ENCODE data around the gene PRAME. TPM values are rescaled to one million over a fixed set of nuclear protein-coding genes. Genes with fewer than 3 reads are reported as not detected.
"Not testable (repeated sequence)": the region's sequence is repeated elsewhere in the genome, so short reads cannot be mapped to it uniquely, and the experiment has no call there.

The PRAME gene
- polyA plus RNA-seq, 3 donors: 0.10 TPM; not detected in 2

DNA sequence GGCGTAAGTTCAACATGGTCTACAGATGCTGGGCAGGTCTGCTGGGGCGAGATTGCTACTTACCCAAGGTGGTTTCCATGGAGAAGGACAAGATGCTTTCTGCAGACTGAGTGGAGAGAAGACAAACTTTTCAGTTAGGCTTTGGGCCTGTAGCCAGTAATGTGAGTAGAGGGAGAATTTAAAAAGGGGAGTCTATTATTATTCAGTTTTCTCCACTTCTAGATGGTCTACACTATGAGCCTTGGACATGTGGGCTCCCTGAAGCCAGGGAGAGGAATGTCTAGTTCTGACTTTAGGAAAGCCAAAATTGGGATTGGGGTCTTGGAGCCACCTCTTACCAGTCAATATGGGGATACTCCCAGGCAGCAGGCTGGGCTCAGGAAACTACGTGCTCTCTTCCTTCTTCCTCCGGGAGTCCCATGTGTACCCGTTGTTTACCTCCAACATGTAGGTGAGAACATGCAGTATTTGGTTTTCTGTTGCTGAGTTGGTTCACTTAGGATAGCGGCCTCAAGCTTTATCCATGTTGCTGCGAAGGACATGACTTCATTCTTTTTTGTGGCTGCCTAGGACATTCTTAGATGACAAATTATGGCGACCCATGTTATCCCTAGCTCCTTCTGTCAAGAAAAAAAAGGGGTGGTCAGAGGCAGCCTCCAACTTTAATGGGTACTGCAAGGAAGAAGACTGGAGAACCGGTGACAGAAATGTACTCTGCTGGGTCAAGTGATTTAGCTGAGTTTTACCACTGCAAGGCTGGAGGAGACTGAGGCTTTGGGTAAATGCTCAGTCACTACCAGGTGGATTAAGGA, 24.3 kb downstream of the PRAME start:
- no peak overlapping the region for H3K27ac ChIP-seq (ENCODE audit: low read depth, low read length)
- WGBS, 3 donors: 70 to 88% (median 87%) methylated on average over 9 of the region's 9 CpGs

DNA sequence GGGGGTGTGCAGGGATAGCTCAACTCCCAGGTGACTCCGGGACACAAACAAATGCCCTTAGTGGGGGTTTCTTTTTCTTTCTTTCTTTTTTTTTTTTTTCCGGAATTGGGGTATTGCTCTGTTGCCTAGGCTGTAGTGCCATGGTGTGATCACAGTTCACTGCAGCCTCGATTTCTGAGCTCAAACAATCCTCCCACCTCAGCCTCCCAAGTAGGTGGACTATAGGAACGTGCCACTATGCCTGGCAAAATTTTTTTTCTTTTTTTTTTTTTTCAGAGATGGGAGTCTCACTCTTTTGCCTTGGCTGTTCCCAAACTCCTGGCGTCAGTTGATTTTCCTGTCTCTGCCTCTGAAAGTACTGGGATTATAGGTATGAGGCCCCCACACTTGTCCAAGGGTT, 25.2 kb downstream of the PRAME start:
- no peak overlapping the region for H3K27ac ChIP-seq (ENCODE audit: low read depth, low read length)
- 58 to 83% (median 71%) methylated on average over 5 of the region's 5 CpGs for WGBS, 3 donors

DNA sequence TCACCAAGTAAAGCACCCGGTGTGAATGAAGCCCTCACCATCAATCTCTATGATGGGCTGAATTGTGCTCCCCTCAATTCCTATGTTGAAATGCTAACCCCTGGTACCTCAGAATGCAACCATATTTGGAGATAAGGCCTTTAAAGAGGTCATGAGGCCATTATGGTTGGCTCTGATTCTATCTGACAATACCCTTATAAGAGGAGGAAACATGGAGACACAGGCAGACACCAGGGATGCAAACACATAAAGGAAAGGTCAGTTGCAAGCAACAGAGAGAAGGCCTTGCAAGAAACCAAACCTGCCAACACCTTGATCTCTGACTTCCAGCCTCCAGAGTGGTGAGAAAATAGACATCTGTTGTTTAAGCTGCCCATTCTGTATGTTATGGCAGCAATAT, 25.6 kb downstream of the PRAME start:
- 75 to 85% (median 79%) methylated on average over 1 of the region's 1 CpG for WGBS, 3 donors
- no peak overlapping the region for H3K27ac ChIP-seq (ENCODE audit: low read depth, low read length)

DNA sequence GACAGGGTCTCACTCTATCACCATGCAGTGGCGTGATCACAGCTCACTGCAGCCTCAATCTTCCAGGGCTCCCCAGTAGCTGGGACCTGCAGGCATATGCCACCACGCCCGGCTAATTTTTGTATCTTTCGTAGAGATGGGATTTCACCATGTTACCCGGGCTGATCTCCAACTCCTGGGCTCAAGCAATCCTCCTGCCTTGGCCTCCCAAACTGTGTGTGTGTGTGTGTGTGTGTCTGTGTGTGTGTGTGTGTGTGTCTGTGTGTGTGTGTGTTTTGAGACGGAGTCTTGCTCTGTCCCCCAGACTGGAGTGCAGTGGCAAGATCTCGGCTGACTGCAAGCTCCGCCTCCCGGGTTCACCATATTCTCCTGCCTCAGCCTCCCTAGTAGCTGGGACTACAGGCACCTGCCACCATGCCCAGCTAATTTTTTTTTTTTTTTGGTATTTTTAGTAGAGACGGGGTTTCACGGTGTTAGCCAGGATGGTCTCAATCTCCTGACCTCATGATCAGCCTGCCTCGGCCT, 26.5 kb downstream of the PRAME start:
- not testable (repeated sequence) for H3K27ac ChIP-seq (ENCODE audit: low read depth, low read length)
- WGBS, 3 donors: 80 to 92% (median 87%) methylated on average over 11 to 12 of the region's 12 CpGs

DNA sequence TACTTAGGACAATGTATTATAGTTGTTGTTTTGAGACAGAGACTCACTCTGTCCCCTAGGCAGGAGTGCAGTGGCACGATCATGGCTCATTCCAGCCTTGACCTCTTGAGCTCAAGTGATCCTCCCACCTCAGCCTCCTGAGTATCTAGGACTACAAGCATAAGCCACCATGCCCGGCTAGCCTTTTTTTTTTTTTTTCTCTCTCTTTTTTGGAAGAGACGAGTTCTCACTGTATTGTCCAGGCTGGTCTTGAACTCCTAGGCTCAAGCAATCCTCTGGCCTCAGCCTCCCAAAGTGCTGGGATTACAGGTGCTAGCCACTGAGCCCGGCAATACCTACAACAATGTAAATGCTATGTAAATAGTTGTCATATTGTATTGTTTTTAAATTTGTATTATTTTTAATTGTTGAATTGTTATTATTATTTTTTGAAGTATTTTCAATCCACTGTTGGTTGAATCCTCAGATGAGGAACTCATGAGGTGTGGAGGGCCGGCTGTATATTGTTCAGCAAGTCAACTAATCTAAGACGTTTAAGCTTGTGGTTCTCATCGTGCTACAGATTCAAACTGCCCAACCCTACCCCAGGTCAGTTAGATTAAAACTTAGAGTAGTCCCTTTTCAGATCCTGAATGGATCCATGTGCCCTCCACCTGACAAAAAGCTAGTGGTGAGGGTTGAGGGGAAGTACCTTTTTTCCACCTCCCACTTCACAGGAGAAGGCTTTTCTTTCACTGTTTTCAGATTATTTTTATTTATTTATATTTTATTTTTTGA, 27.1 kb downstream of the PRAME start:
- WGBS, 3 donors: 71 to 92% (median 86%) methylated on average over 7 of the region's 7 CpGs
- H3K27ac ChIP-seq (ENCODE audit: low read depth, low read length): no peak overlapping the region

DNA sequence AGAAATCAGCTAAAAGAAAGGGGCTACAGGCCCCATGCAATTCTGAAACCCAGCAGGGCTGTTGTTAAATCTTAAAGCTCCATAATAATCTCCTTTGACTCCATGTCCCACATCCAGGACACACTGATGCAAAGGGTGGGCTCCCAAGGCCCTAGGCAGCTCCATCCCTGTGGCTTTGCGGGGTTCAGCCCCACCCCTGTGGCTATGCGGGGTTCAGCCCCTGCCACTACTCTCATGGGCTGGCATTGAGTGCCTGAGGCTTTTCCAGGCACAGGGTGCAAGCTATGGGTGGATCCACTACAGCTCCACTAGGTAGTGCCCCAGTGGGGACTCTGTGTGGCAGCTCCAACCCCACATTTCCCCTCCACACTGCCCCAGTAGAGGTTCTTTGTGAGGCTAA, 30.3 kb downstream of the PRAME start:
- 88 to 95% (median 91%) methylated on average over 2 of the region's 2 CpGs for WGBS, 3 donors
- no peak overlapping the region for H3K27ac ChIP-seq (ENCODE audit: low read depth, low read length)

DNA sequence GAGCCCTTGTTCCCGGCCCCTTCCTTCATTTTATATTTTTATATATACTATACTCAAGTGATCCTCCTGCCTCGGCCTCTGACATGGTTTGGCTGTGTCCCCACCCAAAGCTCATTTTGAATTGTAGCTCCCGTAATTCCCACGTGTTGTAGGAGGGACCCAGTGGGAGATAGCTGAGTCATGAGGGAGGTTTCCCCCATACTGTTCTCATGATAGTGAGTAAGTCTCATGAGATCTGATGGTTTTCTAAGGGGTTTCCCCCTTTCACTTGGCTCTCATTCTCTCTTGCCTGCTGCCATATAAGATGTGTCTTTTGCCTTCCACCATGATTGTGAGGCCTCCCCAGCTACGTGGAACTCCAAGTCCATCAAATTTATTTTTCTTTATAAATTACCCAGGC, 31.8 kb downstream of the PRAME start:
- WGBS, 3 donors: 74 to 88% (median 86%) methylated on average over 5 of the region's 5 CpGs

DNA sequence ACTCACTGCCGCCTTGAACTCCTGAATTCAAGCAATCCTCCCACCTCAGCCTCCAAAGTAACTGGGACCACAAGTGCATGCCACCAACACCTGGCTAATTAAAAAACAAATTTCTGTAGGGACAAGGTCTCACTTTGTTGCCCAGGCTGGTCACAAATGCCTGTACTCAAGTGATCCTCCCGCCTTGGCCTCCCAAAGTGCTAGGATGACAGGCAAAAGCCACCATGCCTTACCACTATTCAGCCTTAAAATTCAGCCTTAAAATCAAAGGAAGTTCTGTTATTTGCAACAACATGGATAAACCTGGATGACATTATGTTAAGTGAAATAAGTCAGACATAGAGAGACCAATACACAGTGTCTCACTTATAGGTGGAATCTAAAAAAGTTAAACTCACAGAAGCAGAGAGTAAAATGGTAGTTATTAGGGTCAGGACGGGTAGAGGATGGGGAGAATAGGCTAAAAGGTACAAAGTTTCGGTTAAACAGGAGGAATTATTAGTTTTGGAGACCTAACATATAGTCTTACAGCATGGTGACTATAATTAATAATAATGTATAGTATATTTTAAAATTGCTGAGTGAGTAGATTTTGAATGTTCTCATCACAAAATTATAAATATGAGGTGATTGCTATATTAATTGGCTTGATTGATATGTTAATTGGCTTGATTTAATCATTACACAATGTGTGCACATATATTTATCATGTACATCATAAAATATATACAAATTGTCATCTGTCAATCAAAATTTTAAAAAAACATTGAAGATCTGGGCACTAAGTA, 32.7 kb downstream of the PRAME start:
- H3K27ac ChIP-seq (ENCODE audit: low read depth, low read length): no peak overlapping the region
- WGBS, 3 donors: 72 to 88% (median 84%) methylated on average over 4 of the region's 4 CpGs

More for the DNA sequence above, 31.8 kb downstream of the PRAME start:
- no peak overlapping the region for H3K27ac ChIP-seq (ENCODE audit: low read depth, low read length)

DNA sequence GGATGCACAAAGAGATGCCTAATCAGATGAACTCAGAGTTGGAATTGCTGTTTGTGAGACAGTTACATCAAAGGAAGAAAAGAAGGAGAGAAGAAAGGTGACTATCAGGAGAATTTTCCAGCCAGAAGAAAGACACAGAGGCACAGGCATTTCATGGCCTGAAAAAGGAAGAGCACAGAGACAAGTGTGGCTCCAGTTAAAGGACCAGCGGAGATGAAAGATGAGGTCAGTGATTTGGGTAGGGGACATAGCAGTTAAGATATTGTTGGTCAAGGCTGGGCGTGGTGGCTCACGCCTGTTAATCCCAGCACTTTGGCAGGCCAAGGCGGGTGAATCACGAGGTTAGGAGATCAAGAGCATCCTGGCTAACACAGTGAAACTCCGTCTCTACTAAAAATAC, 35.6 kb downstream of the PRAME start:
- 86 to 90% (median 88%) methylated on average over 6 of the region's 6 CpGs for WGBS, 3 donors
- H3K27ac ChIP-seq (ENCODE audit: low read depth, low read length): no peak overlapping the region

DNA sequence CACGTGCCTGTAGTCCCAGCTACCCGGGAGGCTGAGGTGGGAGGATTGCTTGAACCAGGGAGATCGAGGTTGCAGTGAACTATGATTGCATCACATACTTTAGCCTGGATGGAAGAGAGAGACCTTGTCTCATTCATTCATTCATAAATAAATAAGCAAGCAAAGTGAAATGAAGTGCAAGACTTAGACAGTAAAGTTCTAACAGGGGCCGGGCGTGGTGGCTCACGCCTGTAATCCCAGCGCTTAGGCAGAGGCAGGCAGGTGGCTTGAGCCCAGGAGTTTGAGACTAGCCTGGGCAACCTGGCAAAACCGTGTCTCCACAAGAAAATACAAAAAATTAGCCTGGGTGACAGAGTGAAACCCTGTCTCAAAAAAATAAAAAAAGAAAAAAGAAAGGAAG, 37.4 kb downstream of the PRAME start:
- no peak overlapping the region for H3K27ac ChIP-seq (ENCODE audit: low read depth, low read length)
- WGBS, 3 donors: 76 to 83% (median 77%) methylated on average over 8 of the region's 8 CpGs

DNA sequence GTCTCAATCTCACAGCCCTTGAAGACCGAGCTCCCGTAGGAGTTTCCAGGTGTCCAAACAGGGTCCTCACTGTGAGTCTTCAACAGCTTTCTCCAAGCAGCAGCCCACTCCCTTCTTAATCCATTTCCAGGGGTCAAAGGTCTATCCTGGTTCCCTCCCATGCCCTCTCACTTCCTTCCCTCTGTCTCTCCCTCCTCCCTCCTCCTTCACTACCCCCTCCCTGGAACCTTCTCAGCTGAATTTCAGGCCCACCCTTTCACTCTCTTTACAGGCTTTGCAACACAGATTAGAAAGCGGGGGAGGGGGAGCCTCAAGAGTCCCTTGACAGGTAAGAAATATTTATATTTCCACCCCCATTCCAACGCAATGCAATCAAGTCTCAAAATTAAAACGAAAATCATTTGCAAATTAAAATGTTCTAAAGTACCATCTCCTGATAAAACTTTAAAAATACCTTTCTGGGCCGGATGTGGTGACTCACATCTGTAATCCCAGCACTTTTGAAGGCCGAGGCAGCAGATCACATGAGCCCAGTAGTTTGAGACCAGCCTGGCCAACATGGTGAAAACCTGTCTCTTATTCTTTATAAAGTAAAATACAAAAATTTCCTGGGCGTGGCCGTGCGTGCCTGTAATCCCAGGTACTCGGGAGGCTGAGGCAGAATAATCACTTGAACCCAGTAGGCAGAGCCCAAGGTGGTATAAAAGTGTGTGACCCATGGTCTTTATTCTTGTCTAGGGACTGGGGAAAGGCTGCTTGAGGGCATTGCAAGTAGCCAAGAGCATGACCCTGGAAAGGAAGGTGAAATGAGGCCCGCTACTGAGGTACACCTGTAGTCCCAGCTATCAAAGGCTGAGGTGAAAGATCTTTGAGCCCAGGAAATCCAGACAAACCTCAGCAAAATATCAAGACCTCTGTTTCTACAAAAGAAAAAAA, 38.1 kb downstream of the PRAME start:
- WGBS, 3 donors: 78 to 81% (median 79%) methylated on average over 12 of the region's 12 CpGs
- no peak overlapping the region for H3K27ac ChIP-seq (ENCODE audit: low read depth, low read length)

DNA sequence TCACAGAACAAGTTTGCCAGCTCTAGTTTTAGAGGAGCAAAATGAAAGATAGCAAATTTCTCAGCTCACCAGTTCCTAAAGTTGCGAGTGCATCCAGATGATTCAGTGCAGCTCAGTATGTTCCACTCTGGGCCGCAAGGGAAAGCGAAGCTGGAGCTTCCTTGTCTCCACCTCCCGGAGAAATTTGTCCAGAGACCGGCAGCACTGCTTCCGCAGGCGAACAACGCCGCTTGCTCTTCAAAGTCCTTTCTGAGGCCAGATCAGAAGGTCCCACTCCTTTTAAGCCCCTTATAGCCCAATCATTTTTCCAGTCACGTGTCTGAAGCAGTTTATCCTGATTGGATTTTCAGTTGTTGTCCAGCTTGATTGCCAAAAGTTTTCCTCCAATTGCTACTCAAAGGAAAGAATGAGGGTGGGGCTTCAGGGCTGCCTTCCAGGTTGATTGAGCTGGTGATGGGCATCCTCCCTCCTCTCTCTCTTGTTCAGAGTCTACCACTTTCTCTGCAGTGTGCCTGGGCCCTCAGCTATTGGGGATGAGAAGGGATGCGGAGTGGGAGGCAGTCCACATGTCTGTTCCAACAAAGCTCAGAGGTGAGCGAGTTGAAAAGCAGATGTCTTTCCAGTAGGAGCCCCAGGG, 38.9 kb downstream of the PRAME start, which contains the start of gene ZNF280A:
TSS of gene ZNF280A (minus strand) at position 251 of the 637 bp plus-strand sequence. CDS start 4,640 bp downstream, outside the sequence.
- 61 to 69% (median 63%) methylated on average over 12 of the region's 12 CpGs for WGBS, 3 donors

DNA sequence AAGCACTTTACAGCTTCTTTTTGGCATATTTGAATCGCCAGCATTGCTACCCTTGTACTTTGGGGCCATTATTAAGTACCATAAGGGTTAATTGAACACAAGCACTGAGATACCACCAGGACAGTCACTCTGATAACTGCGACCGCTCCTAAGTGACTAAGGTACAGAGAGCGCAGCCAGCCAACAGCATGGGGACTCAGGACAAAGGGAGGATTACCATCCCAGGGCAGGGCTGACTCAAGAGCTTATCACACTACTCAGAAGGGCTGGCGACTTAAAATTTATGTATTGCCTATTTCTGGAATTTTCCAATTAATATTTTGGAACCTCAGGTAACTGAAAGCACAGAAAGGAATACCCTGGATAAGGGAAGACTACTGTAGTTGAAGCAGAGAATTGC, 39.5 kb downstream of the PRAME start:
- WGBS, 3 donors: 68 to 81% (median 79%) methylated on average over 5 of the region's 5 CpGs
- H3K27ac ChIP-seq (ENCODE audit: low read depth, low read length): no peak overlapping the region

More for the DNA sequence above, 38.9 kb downstream of the PRAME start, which contains the start of gene ZNF280A:
- no peak within 1 kb of the TSS for H3K27ac ChIP-seq (ENCODE audit: low read depth, low read length)

DNA sequence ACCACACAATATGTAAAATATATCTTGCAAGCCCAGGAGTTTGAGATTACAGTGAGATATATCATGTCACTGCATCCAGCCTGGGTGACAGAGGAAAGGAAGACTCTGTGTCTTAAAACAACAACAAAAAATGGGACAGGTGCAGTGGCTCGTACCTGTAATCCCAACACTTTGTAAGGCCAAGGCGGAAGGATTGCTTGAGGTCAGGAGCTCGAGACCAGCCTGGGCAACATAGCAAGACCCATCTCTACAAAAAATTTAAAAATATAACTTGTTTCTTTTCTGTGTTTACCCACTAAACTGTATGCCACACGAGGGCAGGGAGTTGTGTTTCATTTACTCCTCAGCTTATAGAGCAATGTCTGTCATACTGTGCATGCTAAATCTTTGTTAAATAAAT, 42.1 kb downstream of the PRAME start:
- 53 to 71% (median 64%) methylated on average over 4 of the region's 4 CpGs for WGBS, 3 donors
- H3K27ac ChIP-seq (ENCODE audit: low read depth, low read length): no peak overlapping the region

DNA sequence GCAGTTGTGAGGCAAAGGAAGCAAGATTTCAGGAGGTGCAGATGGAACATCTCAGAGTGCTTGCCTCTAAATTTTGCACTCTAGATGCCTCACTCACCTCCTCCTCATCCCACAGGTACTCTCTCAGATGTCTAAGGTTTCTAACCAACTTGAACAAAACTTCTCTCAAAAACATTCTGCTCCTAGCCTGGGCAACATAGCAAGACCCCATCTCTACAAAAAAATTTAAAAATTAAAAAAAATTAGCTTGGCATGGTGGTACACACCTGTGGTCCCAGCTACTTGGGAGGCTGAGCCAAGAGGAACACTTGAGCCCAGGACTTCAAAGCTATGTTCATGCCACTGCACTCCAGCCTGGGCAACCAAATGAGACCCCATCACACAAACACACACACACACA, 43.2 kb downstream of the PRAME start:
- H3K27ac ChIP-seq (ENCODE audit: low read depth, low read length): no peak overlapping the region

DNA sequence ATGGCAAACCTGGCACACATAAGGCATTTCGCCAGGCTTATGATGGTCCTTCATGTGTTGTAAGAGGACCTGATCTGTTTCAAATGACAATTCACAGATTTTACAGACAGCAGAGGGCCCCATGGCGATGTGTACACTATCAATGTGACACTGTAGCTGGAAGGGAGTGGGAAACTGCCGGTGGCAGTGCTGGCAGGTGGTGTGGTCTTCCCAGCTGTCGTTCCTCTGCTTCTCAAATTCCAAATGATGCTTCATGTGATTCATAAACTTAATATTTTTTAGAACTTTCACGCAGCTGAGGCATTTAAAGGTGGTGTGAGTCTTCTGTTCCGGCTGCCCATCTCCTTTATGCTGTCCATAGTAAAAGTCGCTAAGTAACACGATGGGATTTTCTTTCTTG, 44.6 kb downstream of the PRAME start:
- WGBS, 3 donors: 52 to 66% (median 56%) methylated on average over 8 of the region's 8 CpGs
- not testable (repeated sequence) for H3K27ac ChIP-seq (ENCODE audit: low read depth, low read length)

DNA sequence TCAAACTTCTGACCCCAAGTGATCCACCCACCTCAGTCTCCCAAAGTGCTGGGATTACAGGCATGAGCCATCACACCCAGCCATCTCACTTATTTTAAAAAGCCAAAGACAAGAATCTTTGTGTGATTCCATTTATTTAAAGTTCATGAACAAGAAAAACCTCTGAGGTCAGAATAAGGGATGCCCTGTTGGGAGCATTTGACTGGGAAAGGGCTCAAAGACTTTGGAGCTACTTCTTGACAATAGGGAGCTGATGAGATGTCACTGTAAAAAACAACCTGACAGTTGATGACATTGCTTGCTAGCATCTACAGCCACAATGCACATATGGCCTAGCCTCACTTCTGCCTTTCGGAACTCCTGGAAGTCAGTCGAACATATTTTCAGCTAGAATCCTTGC, 45.4 kb downstream of the PRAME start:
- H3K27ac ChIP-seq (ENCODE audit: low read depth, low read length): no peak overlapping the region
- WGBS, 3 donors: 85 to 92% (median 90%) methylated on average over 2 of the region's 2 CpGs

Data from adipose tissue (tissue), 3 donors.